H9 (cell line): ENCODE results near the gene LPP. TPM values are rescaled to one million over a fixed set of nuclear protein-coding genes. Genes with fewer than 3 reads are reported as not detected.

ENCODE experiments used
- DNase-seq: peaks from one replicate; pipeline ENCODE4 v3.0.0-alpha.2; 2017
- H2AFZ ChIP-seq: one replicate; pipeline ENCODE4 v1.6.1; 2013; ENCODE audit warnings: mild to moderate bottlenecking, low read length, control low read depth, moderate library complexity
- H2AK5ac ChIP-seq: 2 replicates; pipeline ENCODE4 v1.6.1; 2013; ENCODE audit warnings: low read length, control low read depth, mixed read lengths; ENCODE audit not compliant: insufficient read length
- H2BK120ac ChIP-seq: one replicate; pipeline ENCODE4 v1.6.1; 2013; ENCODE audit warnings: low read depth, mild to moderate bottlenecking, low read length, control low read depth, inconsistent platforms; ENCODE audit not compliant: poor library complexity, severe bottlenecking
- H2BK12ac ChIP-seq: 2 replicates; pipeline ENCODE4 v1.6.1; 2013; ENCODE audit warnings: low read length, control low read depth, mixed read lengths, low read depth; ENCODE audit not compliant: insufficient read length
- H2BK15ac ChIP-seq: 2 replicates; pipeline ENCODE4 v1.6.1; 2013; ENCODE audit warnings: low read depth, low read length, control low read depth
- H2BK20ac ChIP-seq: one replicate; pipeline ENCODE4 v1.6.1; 2013; ENCODE audit warnings: low read depth, mild to moderate bottlenecking, low read length, control low read depth, inconsistent platforms; ENCODE audit not compliant: poor library complexity, severe bottlenecking
- H2BK5ac ChIP-seq: 2 replicates; pipeline ENCODE4 v1.6.1; 2013; ENCODE audit warnings: low read length, control low read depth, mixed read lengths; ENCODE audit not compliant: insufficient read length
- H3K14ac ChIP-seq: 2 replicates; pipeline ENCODE4 v1.6.1; 2013; ENCODE audit warnings: low read length, control low read depth; ENCODE audit not compliant: insufficient read depth
- H3K18ac ChIP-seq: 2 replicates; pipeline ENCODE4 v1.6.1; 2013; ENCODE audit warnings: low read depth, mild to moderate bottlenecking, mixed read lengths, low read length, control low read depth; ENCODE audit not compliant: insufficient read length
- H3K23ac ChIP-seq: 2 replicates; pipeline ENCODE4 v1.6.1; 2013; ENCODE audit warnings: low read length, control low read depth, mixed read lengths, low read depth; ENCODE audit not compliant: insufficient read length
- H3K23me2 ChIP-seq: 2 replicates; pipeline ENCODE4 v1.6.1; 2013; ENCODE audit warnings: low read depth, mild to moderate bottlenecking, mixed read lengths, low read length, control low read depth; ENCODE audit not compliant: insufficient read length, poor library complexity, severe bottlenecking
- H3K27ac ChIP-seq: 2 replicates; pipeline ENCODE4 v1.5.1; 2013; ENCODE audit warnings: low read length, control low read depth, mixed read lengths, low read depth; ENCODE audit not compliant: insufficient read length
- H3K27me3 ChIP-seq: 2 replicates; pipeline ENCODE4 v1.6.1; 2013; ENCODE audit warnings: low read length, control low read depth, inconsistent platforms; ENCODE audit not compliant: insufficient read depth
- H3K4ac ChIP-seq: 2 replicates; pipeline ENCODE4 v1.6.1; 2013; ENCODE audit warnings: low read depth, mild to moderate bottlenecking, control low read depth, inconsistent platforms, low read length, moderate library complexity
- H3K4me1 ChIP-seq: 2 replicates; pipeline ENCODE4 v1.6.1; 2013; ENCODE audit warnings: low read length, control low read depth, inconsistent platforms; ENCODE audit not compliant: insufficient read depth
- H3K4me2 ChIP-seq: 2 replicates; pipeline ENCODE4 v1.6.1; 2013; ENCODE audit warnings: low read length, control low read depth, mixed read lengths; ENCODE audit not compliant: insufficient read length, insufficient read depth
- H3K56ac ChIP-seq: 2 replicates; pipeline ENCODE4 v1.6.1; 2013; ENCODE audit warnings: low read depth, mild to moderate bottlenecking, mixed read lengths, low read length, control low read depth; ENCODE audit not compliant: insufficient read length
- H3K79me1 ChIP-seq: 2 replicates; pipeline ENCODE4 v1.6.1; 2013; ENCODE audit warnings: low read depth, mild to moderate bottlenecking, moderate library complexity, low read length, control low read depth, inconsistent platforms; ENCODE audit not compliant: insufficient read depth, poor library complexity, severe bottlenecking
- H3K79me2 ChIP-seq: 2 replicates; pipeline ENCODE4 v1.6.1; 2013; ENCODE audit warnings: low read length, control low read depth, inconsistent platforms; ENCODE audit not compliant: insufficient read depth
- H3K9ac ChIP-seq: 2 replicates; pipeline ENCODE4 v1.6.1; 2013; ENCODE audit warnings: low read length, control low read depth, mixed read lengths; ENCODE audit not compliant: insufficient read length; ENCODE audit errors: extremely low read depth
- H3K9me3 ChIP-seq: one replicate; pipeline ENCODE4 v1.6.1; 2013; ENCODE audit warnings: low read depth, low read length, inconsistent platforms; ENCODE audit not compliant: control insufficient read depth
- H3T11ph ChIP-seq: one replicate; pipeline ENCODE4 v1.6.1; 2013; ENCODE audit warnings: mild to moderate bottlenecking, low read length, control low read depth, inconsistent platforms
- H4K20me1 ChIP-seq: one replicate; pipeline ENCODE4 v1.6.1; 2013; ENCODE audit not compliant: control insufficient read depth, insufficient read length, insufficient read depth
- H4K5ac ChIP-seq: 2 replicates; pipeline ENCODE4 v1.6.1; 2013; ENCODE audit warnings: low read depth, mild to moderate bottlenecking, mixed read lengths, low read length, control low read depth; ENCODE audit not compliant: insufficient read length
- H4K8ac ChIP-seq: replicated peaks from 2 replicates; pipeline ENCODE4 v1.6.1; 2013; ENCODE audit warnings: low read length, control low read depth, mixed read lengths, low read depth; ENCODE audit not compliant: insufficient read length
- H4K91ac ChIP-seq: 2 replicates; pipeline ENCODE4 v1.6.1; 2013; ENCODE audit warnings: low read depth, mild to moderate bottlenecking, moderate library complexity, mixed read lengths, low read length, control low read depth; ENCODE audit not compliant: insufficient read length
- H3K27ac Mint-ChIP-seq, 3 experiments: 2 replicates in 2 of 3; 3 replicates in 1 of 3; pipeline ENCODE4 v1.8.0; 2020 to 2021; ENCODE audit warnings: mixed read lengths in 3 of 3, mild to moderate bottlenecking in 1 of 3, moderate library complexity in 1 of 3
- H3K27me3 Mint-ChIP-seq: 2 replicates; pipeline ENCODE4 v1.8.0; 2021; ENCODE audit warnings: low read depth, mild to moderate bottlenecking, moderate library complexity, mixed read lengths
- H3K36me3 Mint-ChIP-seq, 3 experiments: 2 replicates in 2 of 3; 3 replicates in 1 of 3; pipeline ENCODE4 v1.8.0; 2020 to 2021; ENCODE audit warnings: low read depth in 3 of 3, mixed read lengths in 3 of 3; ENCODE audit not compliant: insufficient read depth in 1 of 3
- H3K4me1 Mint-ChIP-seq, 2 experiments: 2 replicates each; pipeline ENCODE4 v1.8.0; 2020; ENCODE audit warnings: mixed read lengths in 2 of 2
- H3K4me3 Mint-ChIP-seq, 2 experiments: 2 replicates in 1 of 2; 3 replicates in 1 of 2; pipeline ENCODE4 v1.8.0; 2020 to 2021; ENCODE audit warnings: mild to moderate bottlenecking in 2 of 2, mixed read lengths in 2 of 2, moderate library complexity in 1 of 2
- H3K9me3 Mint-ChIP-seq, 2 experiments: 2 replicates in 1 of 2; 3 replicates in 1 of 2; pipeline ENCODE4 v1.8.0; 2020; ENCODE audit warnings: mild to moderate bottlenecking in 2 of 2, mixed read lengths in 2 of 2, moderate library complexity in 1 of 2
- WGBS: extraction: QIAGEN DNeasy Blood & Tissue Kit; methylation state at CpG from one replicate; pipeline ENCODE4 v1.1.7; 2013; ENCODE audit warnings: missing lambda C conversion rate, low lambda C conversion rate, mixed read lengths; ENCODE audit not compliant: insufficient read length; ENCODE audit errors: extremely low coverage; 5-methylcytosine and 5-hydroxymethylcytosine counted together
- total RNA-seq: library from RNA; stranded (reverse); gene quantifications from 2 replicates; pipeline ENCODE4 v1.2.1, GENCODE V29; 2021
- TF ChIP-seq, protein P1 (sequence below): fragments of 200-600 bp; sonication (generic); conservative IDR thresholded peaks from 3 replicates; pipeline ENCODE4 v1.8.0; 2021; ENCODE audit warnings: antibody characterized with exemption, mild to moderate bottlenecking

The LPP gene
- total RNA-seq, 1 experiment from 2014 or later = 64.6 TPM

- no CpG with 5 or more reads among the region's 3 CpGs for WGBS
- no peaks in the 10 kb centered on the region for H3K36me3 Mint-ChIP-seq
- H4K8ac ChIP-seq = no peak overlapping the region
These were observed 444.9 kb downstream of the LPP start for GRCh38 chr3:188598894-188599293.

More at GRCh38 chr3:188598894-188599293, 444.9 kb downstream of the LPP start:
- no peaks in the 10 kb centered on the region for H3K23me2 ChIP-seq
- no peak overlapping the region for H2BK20ac ChIP-seq
- no peak for DNase-seq
- H2AK5ac ChIP-seq = no peak overlapping the region
- no peaks in the 10 kb centered on the region for H3K9me3 ChIP-seq
- H2BK15ac ChIP-seq = no peak overlapping the region
- H3K56ac ChIP-seq = no peak overlapping the region
- Mint-ChIP-seq H3K27me3 (no peaks in the 10 kb centered on the region), H3K9me3 (no peaks in the 10 kb centered on the region), H3K27ac (no peak overlapping the region), H3K4me1 (peaks cover 3 to 4% of the 10 kb centered on the region in 2 experiments), H3K4me3 (no peak overlapping the region)
- H3K79me1 ChIP-seq = no peaks in the 10 kb centered on the region
- H2BK12ac ChIP-seq = no peak overlapping the region
- H2AFZ ChIP-seq = no peak overlapping the region
- no peak overlapping the region for H2BK5ac ChIP-seq
- TF ChIP-seq, protein P1, sequence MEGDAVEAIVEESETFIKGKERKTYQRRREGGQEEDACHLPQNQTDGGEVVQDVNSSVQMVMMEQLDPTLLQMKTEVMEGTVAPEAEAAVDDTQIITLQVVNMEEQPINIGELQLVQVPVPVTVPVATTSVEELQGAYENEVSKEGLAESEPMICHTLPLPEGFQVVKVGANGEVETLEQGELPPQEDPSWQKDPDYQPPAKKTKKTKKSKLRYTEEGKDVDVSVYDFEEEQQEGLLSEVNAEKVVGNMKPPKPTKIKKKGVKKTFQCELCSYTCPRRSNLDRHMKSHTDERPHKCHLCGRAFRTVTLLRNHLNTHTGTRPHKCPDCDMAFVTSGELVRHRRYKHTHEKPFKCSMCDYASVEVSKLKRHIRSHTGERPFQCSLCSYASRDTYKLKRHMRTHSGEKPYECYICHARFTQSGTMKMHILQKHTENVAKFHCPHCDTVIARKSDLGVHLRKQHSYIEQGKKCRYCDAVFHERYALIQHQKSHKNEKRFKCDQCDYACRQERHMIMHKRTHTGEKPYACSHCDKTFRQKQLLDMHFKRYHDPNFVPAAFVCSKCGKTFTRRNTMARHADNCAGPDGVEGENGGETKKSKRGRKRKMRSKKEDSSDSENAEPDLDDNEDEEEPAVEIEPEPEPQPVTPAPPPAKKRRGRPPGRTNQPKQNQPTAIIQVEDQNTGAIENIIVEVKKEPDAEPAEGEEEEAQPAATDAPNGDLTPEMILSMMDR = no peak
- no peak overlapping the region for H3K18ac ChIP-seq
- no peak overlapping the region for H3K14ac ChIP-seq
- H4K5ac ChIP-seq = no peak overlapping the region
- no peaks in the 10 kb centered on the region for H3K27me3 ChIP-seq
- no peak overlapping the region for H3K23ac ChIP-seq
- no peaks in the 10 kb centered on the region for H3K79me2 ChIP-seq
- H4K20me1 ChIP-seq = no peaks in the 10 kb centered on the region
- H3K4ac ChIP-seq = no peak overlapping the region
- H3K9ac ChIP-seq = no peak overlapping the region
- no peak overlapping the region for H4K91ac ChIP-seq
- H3T11ph ChIP-seq = no peak overlapping the region
- H3K4me1 ChIP-seq = no peaks in the 10 kb centered on the region
- no peak overlapping the region for H3K27ac ChIP-seq
- no peak overlapping the region for H3K4me2 ChIP-seq
- H2BK120ac ChIP-seq = no peak overlapping the region
